CD8-positive, alpha-beta memory T cell (primary cell): ENCODE results near the gene MACROD2. TPM values are rescaled to one million over a fixed set of nuclear protein-coding genes. Genes with fewer than 3 reads are reported as not detected.

Experiments used
- CTCF ChIA-PET: fragments of 350-600 bp; sonication (Branson Sonifier 250); formaldehyde crosslinking; loops from one replicate; lab custom pipeline; 2021; ENCODE audit warnings: antibody characterized with exemption; lab: Charles Lee
- POLR2A ChIA-PET: fragments of 350-600 bp; sonication (Branson Sonifier 250); formaldehyde crosslinking; loops from one replicate; lab custom pipeline; 2021; ENCODE audit warnings: antibody characterized with exemption; lab: Charles Lee
- DNase-seq, 5 donors: peaks; one replicate each; pipeline versions ENCODE4 v3.0.0 to v3.0.0-alpha.2; 2020 to 2022; ENCODE audit warnings: mixed read lengths in 1 of 5
- H3K27ac ChIP-seq: one replicate; pipeline ENCODE4 v1.7.0; 2013; ENCODE audit warnings: low read depth, mild to moderate bottlenecking, low read length, moderate library complexity
- H3K27me3 ChIP-seq: 2 replicates; pipeline ENCODE4 v1.7.0; 2013; ENCODE audit warnings: low read length, mild to moderate bottlenecking; ENCODE audit not compliant: insufficient read depth, poor library complexity, severe bottlenecking
- H3K36me3 ChIP-seq: 2 replicates; pipeline ENCODE4 v1.7.0; 2013; ENCODE audit warnings: mild to moderate bottlenecking, low read length, moderate library complexity; ENCODE audit not compliant: insufficient read depth
- H3K4me1 ChIP-seq: 2 replicates; pipeline ENCODE4 v1.7.0; 2013; ENCODE audit warnings: mild to moderate bottlenecking, low read length, moderate library complexity; ENCODE audit not compliant: insufficient read depth
- H3K4me3 ChIP-seq: 2 replicates; pipeline ENCODE4 v1.7.0; 2013; ENCODE audit warnings: mild to moderate bottlenecking, low read length
- H3K9me3 ChIP-seq: 2 replicates; pipeline ENCODE4 v1.7.0; 2013; ENCODE audit warnings: mild to moderate bottlenecking, low read length
- H3K27ac Mint-ChIP-seq, 8 donors: one replicate each; pipeline ENCODE4 v1.8.0; 2020 to 2021; ENCODE audit warnings: mixed read lengths in 8 of 8, mild to moderate bottlenecking in 6 of 8, inconsistent platforms in 3 of 8, moderate library complexity in 3 of 8
- H3K27me3 Mint-ChIP-seq, 2 donors: one replicate each; pipeline ENCODE4 v1.8.0; 2020 to 2021; ENCODE audit warnings: mixed read lengths in 2 of 2, mild to moderate bottlenecking in 1 of 2, moderate library complexity in 1 of 2
- H3K36me3 Mint-ChIP-seq, 3 donors: one replicate each; pipeline ENCODE4 v1.8.0; 2020 to 2021; ENCODE audit warnings: mixed read lengths in 3 of 3, inconsistent platforms in 1 of 3, mild to moderate bottlenecking in 1 of 3
- H3K4me1 Mint-ChIP-seq, 3 donors: one replicate each; pipeline ENCODE4 v1.8.0; 2020 to 2021; ENCODE audit warnings: mixed read lengths in 3 of 3, inconsistent platforms in 1 of 3, mild to moderate bottlenecking in 1 of 3
- H3K4me3 Mint-ChIP-seq, 7 donors: one replicate each; pipeline ENCODE4 v1.8.0; 2020 to 2021; ENCODE audit warnings: mixed read lengths in 7 of 7, mild to moderate bottlenecking in 6 of 7, moderate library complexity in 4 of 7, inconsistent platforms in 2 of 7
- H3K9me3 Mint-ChIP-seq, 5 donors: one replicate each; pipeline ENCODE4 v1.8.0; 2020 to 2022; ENCODE audit warnings: mixed read lengths in 5 of 5, mild to moderate bottlenecking in 3 of 5, moderate library complexity in 2 of 5, inconsistent platforms in 1 of 5
- polyA plus RNA-seq: library from polyadenylated mRNA; unstranded; fragments of 300-500 nt; fragmentation: Illumina TruSeq; gene quantifications from one replicate; pipeline ENCODE4 v1.2.3, GENCODE V29; 2021
- total RNA-seq, 2 experiments: library from RNA; stranded (reverse); gene quantifications; one replicate each; pipeline ENCODE4 v1.2.3, GENCODE V29; 2021

MACROD2 gene
- total and polyA plus RNA-seq, 3 experiments from 2014 or later = not detected

GRCh38 chr20:15711177-15711576, 1715.9 kb downstream of the MACROD2 start:
- Mint-ChIP-seq H3K36me3 (no peaks in the 10 kb centered on the region), H3K4me1 (no peaks in the 10 kb centered on the region), H3K27ac (no peak overlapping the region), H3K27me3 (no peaks in the 10 kb centered on the region), H3K4me3 (no peak overlapping the region), H3K9me3 (peaks cover 0 to 7% (median 0%) of the 10 kb centered on the region in 5 donors)
- H3K4me3 ChIP-seq = no peak overlapping the region
- no peaks in the 10 kb centered on the region for H3K9me3 ChIP-seq
- H3K36me3 ChIP-seq = no peaks in the 10 kb centered on the region
- H3K4me1 ChIP-seq = no peaks in the 10 kb centered on the region
- H3K27ac ChIP-seq = no peak overlapping the region
- H3K27me3 ChIP-seq = no peaks in the 10 kb centered on the region
- ChIA-PET CTCF (no interaction called here), POLR2A (no interaction called here)
- DNase-seq = no peak

DNA sequence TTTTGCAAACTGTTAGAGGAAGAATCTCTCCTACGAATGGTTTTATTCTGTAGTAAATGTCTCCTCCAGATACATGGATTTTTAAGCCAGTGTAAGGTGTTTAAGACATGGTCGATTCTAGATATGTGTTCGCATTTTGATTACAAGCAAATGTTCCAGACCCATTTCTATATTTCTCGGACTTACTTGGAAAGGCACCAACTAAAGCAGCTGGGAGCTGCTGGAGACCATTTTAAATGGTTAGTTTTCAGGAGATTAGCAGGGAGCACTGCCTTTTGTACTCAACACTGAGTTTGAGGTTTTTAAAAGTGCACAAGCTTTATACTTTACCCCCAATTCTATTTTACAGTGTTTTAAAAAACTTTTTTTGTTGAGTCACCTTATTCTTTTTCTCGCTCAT, 1720.9 kb downstream of the MACROD2 start:
- DNase-seq = no peak
- Histone ChIP-seq H3K27me3 (no peaks in the 10 kb centered on the region), H3K27ac (no peak overlapping the region), H3K4me1 (no peaks in the 10 kb centered on the region), H3K4me3 (no peak overlapping the region), H3K9me3 (no peaks in the 10 kb centered on the region), H3K36me3 (no peaks in the 10 kb centered on the region)
- ChIA-PET CTCF (no interaction called here), POLR2A (no interaction called here)
- no peak overlapping the region for H3K27ac Mint-ChIP-seq
- H3K4me1 Mint-ChIP-seq = no peaks in the 10 kb centered on the region
- no peak overlapping the region for H3K4me3 Mint-ChIP-seq
- peaks cover 0 to 6% (median 3%) of the 10 kb centered on the region in 5 donors for H3K9me3 Mint-ChIP-seq
- H3K36me3 Mint-ChIP-seq = no peaks in the 10 kb centered on the region
- H3K27me3 Mint-ChIP-seq = no peaks in the 10 kb centered on the region

- ChIA-PET CTCF (no interaction called here), POLR2A (no interaction called here)
- Mint-ChIP-seq H3K9me3 (peaks cover 7 to 31% (median 10%) of the 10 kb centered on the region in 5 donors), H3K4me1 (no peaks in the 10 kb centered on the region), H3K4me3 (no peak overlapping the region), H3K36me3 (no peaks in the 10 kb centered on the region), H3K27ac (no peak overlapping the region), H3K27me3 (no peaks in the 10 kb centered on the region)
- no peaks in the 10 kb centered on the region for H3K27me3 ChIP-seq
- H3K4me3 ChIP-seq = no peak overlapping the region
- no peak overlapping the region for H3K27ac ChIP-seq
- H3K36me3 ChIP-seq = no peaks in the 10 kb centered on the region
- H3K4me1 ChIP-seq = no peaks in the 10 kb centered on the region
- H3K9me3 ChIP-seq = no peaks in the 10 kb centered on the region
- DNase-seq = no peak
Observed at GRCh38 chr20:15726416-15726815, 1731.1 kb downstream of the MACROD2 start.

DNA sequence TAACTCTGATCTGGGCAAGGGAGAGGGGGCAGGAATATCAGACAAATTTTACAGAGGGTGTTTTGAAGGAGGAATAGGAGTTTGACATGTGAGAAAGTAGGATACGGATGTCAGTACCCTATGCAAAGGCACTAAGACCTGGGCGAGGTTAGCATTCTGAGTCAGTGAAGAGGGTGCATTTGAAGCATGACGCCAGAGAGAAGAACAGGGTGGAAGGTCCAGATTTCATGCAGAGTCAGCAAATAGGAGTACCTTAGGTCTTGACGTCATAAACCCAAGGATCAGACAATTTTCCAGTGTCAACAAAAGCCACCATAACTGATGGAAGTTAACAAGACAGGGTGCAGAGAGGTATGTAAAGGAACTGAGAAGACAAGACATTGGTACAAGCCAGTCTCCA, 1738.7 kb downstream of the MACROD2 start:
- DNase-seq = no peak
- no peaks in the 10 kb centered on the region for H3K36me3 ChIP-seq
- CTCF ChIA-PET = no interaction called here
- Mint-ChIP-seq H3K9me3 (peaks cover 4 to 14% (median 13%) of the 10 kb centered on the region in 5 donors), H3K27me3 (no peaks in the 10 kb centered on the region), H3K36me3 (no peaks in the 10 kb centered on the region), H3K4me1 (no peaks in the 10 kb centered on the region), H3K4me3 (no peak overlapping the region), H3K27ac (no peak overlapping the region)
- POLR2A ChIA-PET = no interaction called here
- no peaks in the 10 kb centered on the region for H3K27me3 ChIP-seq
- no peaks in the 10 kb centered on the region for H3K9me3 ChIP-seq
- no peak overlapping the region for H3K4me3 ChIP-seq
- no peak overlapping the region for H3K27ac ChIP-seq
- no peaks in the 10 kb centered on the region for H3K4me1 ChIP-seq

GRCh38 chr20:15739035-15739434, 1743.7 kb downstream of the MACROD2 start:
- Mint-ChIP-seq H3K27ac (no peak overlapping the region), H3K4me3 (no peak overlapping the region), H3K36me3 (no peaks in the 10 kb centered on the region), H3K27me3 (no peaks in the 10 kb centered on the region), H3K9me3 (peaks cover 0 to 17% (median 2%) of the 10 kb centered on the region in 5 donors), H3K4me1 (no peaks in the 10 kb centered on the region)
- Histone ChIP-seq H3K9me3 (no peaks in the 10 kb centered on the region), H3K4me3 (no peak overlapping the region), H3K4me1 (no peaks in the 10 kb centered on the region), H3K36me3 (no peaks in the 10 kb centered on the region), H3K27me3 (no peaks in the 10 kb centered on the region), H3K27ac (no peak overlapping the region)
- CTCF ChIA-PET = no interaction called here
- POLR2A ChIA-PET = no interaction called here
- no peak for DNase-seq

DNA sequence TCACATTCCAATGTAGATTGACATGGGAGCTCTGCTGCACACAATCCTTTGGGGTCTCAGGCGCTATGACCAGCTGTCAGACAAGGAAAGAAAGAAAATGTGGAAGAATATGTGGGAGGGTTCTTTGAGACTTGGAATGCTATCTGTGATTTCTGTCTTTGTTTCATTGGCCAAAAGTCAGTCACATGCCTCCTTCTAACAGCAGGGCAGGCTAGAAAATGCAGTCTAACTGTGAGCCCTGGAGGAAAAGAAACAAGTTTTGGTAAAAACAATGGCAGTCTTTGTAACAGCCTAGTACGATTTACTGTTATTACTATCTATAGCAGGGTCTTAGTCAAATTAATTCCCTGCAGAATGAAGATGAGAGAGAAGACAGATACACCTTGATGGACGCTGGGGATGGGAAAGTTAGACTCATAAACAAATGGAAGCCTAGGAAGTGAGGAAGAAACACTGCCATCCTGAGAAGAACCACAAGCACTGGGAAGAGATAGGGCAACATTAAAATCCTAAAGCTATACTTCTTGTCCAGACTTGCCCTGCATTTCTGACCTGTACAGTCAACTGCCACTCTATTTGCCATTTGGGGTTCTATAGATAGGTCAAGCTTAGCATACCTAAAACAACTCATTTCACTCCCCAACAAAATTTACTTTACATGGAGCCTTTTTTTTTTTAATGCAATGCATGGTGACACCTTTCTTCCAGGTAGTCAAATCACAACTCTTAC, 1744.9 kb downstream of the MACROD2 start:
- Histone ChIP-seq H3K27ac (no peak overlapping the region), H3K4me1 (no peaks in the 10 kb centered on the region), H3K27me3 (no peaks in the 10 kb centered on the region), H3K9me3 (no peaks in the 10 kb centered on the region), H3K4me3 (no peak overlapping the region), H3K36me3 (no peaks in the 10 kb centered on the region)
- CTCF ChIA-PET = no interaction called here
- POLR2A ChIA-PET = no interaction called here
- Mint-ChIP-seq H3K36me3 (no peaks in the 10 kb centered on the region), H3K9me3 (peaks cover 2 to 22% (median 2%) of the 10 kb centered on the region in 5 donors), H3K4me1 (no peaks in the 10 kb centered on the region), H3K4me3 (no peak overlapping the region), H3K27ac (no peak overlapping the region), H3K27me3 (no peaks in the 10 kb centered on the region)
- DNase-seq = no peak

DNA sequence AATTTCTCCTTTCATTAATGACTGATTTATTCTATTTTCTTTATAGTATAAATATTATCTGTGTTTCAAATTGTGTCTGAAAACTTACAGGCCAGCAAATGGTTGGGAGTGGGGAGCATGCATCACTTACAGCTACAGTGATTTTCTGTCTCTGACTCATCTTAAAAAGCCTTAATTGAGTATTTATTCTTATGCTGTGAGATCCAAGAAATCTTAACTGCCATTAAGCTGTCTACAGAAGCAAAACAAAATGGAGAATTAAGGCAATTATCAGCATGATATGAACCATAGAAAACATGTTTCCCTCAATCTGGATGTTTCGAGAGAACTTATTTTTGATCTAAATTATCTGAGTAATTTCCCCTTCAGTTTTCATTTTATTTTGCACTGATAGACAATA, 1746.8 kb downstream of the MACROD2 start:
- Mint-ChIP-seq H3K27ac (no peak overlapping the region), H3K4me3 (no peak overlapping the region), H3K36me3 (no peaks in the 10 kb centered on the region), H3K27me3 (no peaks in the 10 kb centered on the region), H3K4me1 (no peaks in the 10 kb centered on the region), H3K9me3 (peaks cover 2 to 23% (median 6%) of the 10 kb centered on the region in 5 donors)
- ChIA-PET CTCF (no interaction called here), POLR2A (no interaction called here)
- Histone ChIP-seq H3K27ac (no peak overlapping the region), H3K9me3 (no peaks in the 10 kb centered on the region), H3K36me3 (no peaks in the 10 kb centered on the region), H3K4me1 (no peaks in the 10 kb centered on the region), H3K4me3 (no peak overlapping the region), H3K27me3 (no peaks in the 10 kb centered on the region)
- no peak for DNase-seq

GRCh38 chr20:15742627-15743026, 1747.3 kb downstream of the MACROD2 start:
- H3K4me3 ChIP-seq = no peak overlapping the region
- Mint-ChIP-seq H3K9me3 (peaks cover 3 to 26% (median 6%) of the 10 kb centered on the region in 5 donors), H3K36me3 (no peaks in the 10 kb centered on the region), H3K27ac (no peak overlapping the region), H3K27me3 (no peaks in the 10 kb centered on the region), H3K4me3 (no peak overlapping the region), H3K4me1 (no peaks in the 10 kb centered on the region)
- no peaks in the 10 kb centered on the region for H3K27me3 ChIP-seq
- no peak overlapping the region for H3K27ac ChIP-seq
- DNase-seq = no peak
- ChIA-PET POLR2A (no interaction called here), CTCF (no interaction called here)
- H3K9me3 ChIP-seq = no peaks in the 10 kb centered on the region
- no peaks in the 10 kb centered on the region for H3K4me1 ChIP-seq
- no peaks in the 10 kb centered on the region for H3K36me3 ChIP-seq
